Measurements from ENCODE around the gene PTPN3. TPM values are rescaled to one million over a fixed set of nuclear protein-coding genes. Genes with fewer than 3 reads are reported as not detected.

Gene PTPN3
- total RNA-seq, 2 donors from 2014 or later, result not detected

- ATAC-seq, result no peak
- DNase-seq, result no peak
- H3K9me3 ChIP-seq (ENCODE audit: control insufficient read depth, low read length, poor library complexity, severe bottlenecking), result no peaks in the 10 kb centered on the region
- no peak overlapping the region for H3K27ac Mint-ChIP-seq
- peaks cover 2% of the 10 kb centered on the region for H3K4me1 Mint-ChIP-seq
- peaks cover 50% of the 10 kb centered on the region for H3K27me3 Mint-ChIP-seq
- H3K36me3 Mint-ChIP-seq (ENCODE audit: low read depth), result no peaks in the 10 kb centered on the region
- H3K4me3 Mint-ChIP-seq, result no peak overlapping the region
These were observed 169.0 kb downstream of the PTPN3 start for GRCh38 chr9:109328978-109329637.

Other genes starting within 250 kb of the PTPN3 start
- gene EPB41L4B, start 177.2 kb downstream of the PTPN3 start, total RNA-seq, result not detected

Data from T-helper 17 cell (primary cell).